ENCODE results near the gene C10orf71. TPM values are rescaled to one million over a fixed set of nuclear protein-coding genes. Genes with fewer than 3 reads are reported as not detected.

The C10orf71 gene
- total RNA-seq, 2 donors from 2014 or later: 0.15 TPM; not detected in 1

GRCh38 chr10:49264177-49264677 is 34.7 kb upstream of the C10orf71 start:
- H3K36me3 ChIP-seq (ENCODE audit: control insufficient read depth, insufficient read depth, low read length): no peaks in the 10 kb centered on the region
- no peak overlapping the region for H3K4me3 Mint-ChIP-seq
- peaks cover 4% of the 10 kb centered on the region for H3K9me3 ChIP-seq (ENCODE audit: control insufficient read depth, low read length)
- H3K36me3 Mint-ChIP-seq (ENCODE audit: low read depth): no peaks in the 10 kb centered on the region
- no peak overlapping the region for H3K27ac ChIP-seq (ENCODE audit: low read depth, low read length)
- no peaks in the 10 kb centered on the region for H3K27me3 ChIP-seq (ENCODE audit: control insufficient read depth, insufficient read depth, low read length, poor library complexity, severe bottlenecking)
- peaks cover 22% of the 10 kb centered on the region for H3K9me3 Mint-ChIP-seq
- no peak overlapping the region for H3K27ac Mint-ChIP-seq
- no peak overlapping the region for H3K4me3 ChIP-seq (ENCODE audit: low read length)
- H3K27me3 Mint-ChIP-seq (ENCODE audit: insufficient read depth): peaks cover 2% of the 10 kb centered on the region
- no peak overlapping the region for H3K9ac ChIP-seq (ENCODE audit: extremely low read depth, low read length, poor library complexity, severe bottlenecking)
- no peak for TF ChIP-seq CTCF (conservative IDR thresholded peaks at IDR 0.05)
- H3K4me1 Mint-ChIP-seq: no peaks in the 10 kb centered on the region
- H3K4me1 ChIP-seq (ENCODE audit: control insufficient read depth, insufficient read depth, low read length): no peaks in the 10 kb centered on the region
- DNase-seq: peak; percentile 35
- WGBS, 2 experiments (ENCODE audit: insufficient coverage in 1 of 2, insufficient read length in 1 of 2): 73 to 90% methylated on average over 2 to 3 of the region's 3 CpGs

- H3K4me3 ChIP-seq (ENCODE audit: low read length): no peak overlapping the region
- no peak overlapping the region for H3K27ac ChIP-seq (ENCODE audit: low read depth, low read length)
- H3K27me3 ChIP-seq (ENCODE audit: control insufficient read depth, insufficient read depth, low read length, poor library complexity, severe bottlenecking): no peaks in the 10 kb centered on the region
- peaks cover 4% of the 10 kb centered on the region for H3K9me3 ChIP-seq (ENCODE audit: control insufficient read depth, low read length)
- no peak for DNase-seq
- Mint-ChIP-seq H3K27ac (no peak overlapping the region), H3K27me3 (ENCODE audit: insufficient read depth) (peaks cover 7% of the 10 kb centered on the region), H3K4me3 (no peak overlapping the region), H3K36me3 (ENCODE audit: low read depth) (no peaks in the 10 kb centered on the region), H3K4me1 (no peaks in the 10 kb centered on the region), H3K9me3 (peaks cover 22% of the 10 kb centered on the region)
- 100% methylated on average over 1 of the region's 1 CpG; no CpG with 5 or more reads in 1 of the 2 experiments for WGBS, 2 experiments (ENCODE audit: insufficient coverage in 1 of 2, insufficient read length in 1 of 2)
- no peaks in the 10 kb centered on the region for H3K36me3 ChIP-seq (ENCODE audit: control insufficient read depth, insufficient read depth, low read length)
- no peak for TF ChIP-seq CTCF (conservative IDR thresholded peaks at IDR 0.05)
- no peak overlapping the region for H3K9ac ChIP-seq (ENCODE audit: extremely low read depth, low read length, poor library complexity, severe bottlenecking)
- no peaks in the 10 kb centered on the region for H3K4me1 ChIP-seq (ENCODE audit: control insufficient read depth, insufficient read depth, low read length)
Observed at GRCh38 chr10:49265885-49266284, 33.1 kb upstream of the C10orf71 start.

GRCh38 chr10:49268185-49268584 is 30.8 kb upstream of the C10orf71 start:
- Mint-ChIP-seq H3K36me3 (ENCODE audit: low read depth) (no peaks in the 10 kb centered on the region), H3K4me3 (no peak overlapping the region), H3K27ac (no peak overlapping the region), H3K4me1 (no peaks in the 10 kb centered on the region), H3K9me3 (peaks cover 22% of the 10 kb centered on the region), H3K27me3 (ENCODE audit: insufficient read depth) (peaks cover 6% of the 10 kb centered on the region)
- peaks cover 4% of the 10 kb centered on the region for H3K9me3 ChIP-seq (ENCODE audit: control insufficient read depth, low read length)
- no peaks in the 10 kb centered on the region for H3K4me1 ChIP-seq (ENCODE audit: control insufficient read depth, insufficient read depth, low read length)
- peak; percentile 43 for TF ChIP-seq CTCF (conservative IDR thresholded peaks at IDR 0.05)
- no peak overlapping the region for H3K4me3 ChIP-seq (ENCODE audit: low read length)
- H3K9ac ChIP-seq (ENCODE audit: extremely low read depth, low read length, poor library complexity, severe bottlenecking): no peak overlapping the region
- no peaks in the 10 kb centered on the region for H3K36me3 ChIP-seq (ENCODE audit: control insufficient read depth, insufficient read depth, low read length)
- H3K27me3 ChIP-seq (ENCODE audit: control insufficient read depth, insufficient read depth, low read length, poor library complexity, severe bottlenecking): no peaks in the 10 kb centered on the region
- H3K27ac ChIP-seq (ENCODE audit: low read depth, low read length): no peak overlapping the region
- DNase-seq: no peak
- 77% methylated on average over 2 of the region's 2 CpGs; no CpG with 5 or more reads in 1 of the 2 experiments for WGBS, 2 experiments (ENCODE audit: insufficient coverage in 1 of 2, insufficient read length in 1 of 2)

Measured in endodermal cell (in vitro differentiated cells).